GM13977 (cell line): Measurements from ENCODE around the gene HNRNPA1L2.

ENCODE experiments used
- DNase-seq: peaks from one replicate; pipeline ENCODE4 v3.0.0; 2012; ENCODE audit warnings: low spot score
- CTCF ChIP-seq: IDR thresholded peaks from 2 replicates; pipeline ENCODE4 v1.5.1; 2012; ENCODE audit warnings: mild to moderate bottlenecking, control low read depth; ENCODE audit not compliant: insufficient read depth; ENCODE audit errors: extremely low read depth, missing control alignments
- in situ Hi-C: fragments of 300-500 bp; cut with MboI; formaldehyde crosslinking; loops from one replicate; pipeline ENCODE4 v1.12.0; 2022; ENCODE audit warnings: low sequenced_read_pairs, low pct_unique_long_range_greater_than_20kb, mixed read lengths, inconsistent platforms; ENCODE audit not compliant: unreplicated experiment

The HNRNPA1L2 gene

GRCh38 chr13:52638666-52639328 lies 3.4 kb upstream of the HNRNPA1L2 start:
- no peak for DNase-seq
- no peak for TF ChIP-seq CTCF
- in situ Hi-C loops, result no loop called here

- no peak for DNase-seq
- in situ Hi-C loops, result no loop called here
- TF ChIP-seq CTCF, result no peak
Measured at GRCh38 chr13:52644108-52644507, 1.9 kb downstream of the HNRNPA1L2 start.

- no peak for TF ChIP-seq CTCF
- DNase-seq, result no peak
- in situ Hi-C loops, result no loop called here
Measured at GRCh38 chr13:52646967-52647366, 4.7 kb downstream of the HNRNPA1L2 start.

- in situ Hi-C loops, result no loop called here
- TF ChIP-seq CTCF, result no peak
- no peak for DNase-seq
Measured at GRCh38 chr13:52650731-52651130, 8.5 kb downstream of the HNRNPA1L2 start.

GRCh38 chr13:52651897-52652195 lies 9.6 kb downstream of the HNRNPA1L2 start:
- in situ Hi-C loops, result no loop called here
- no peak for DNase-seq
- no peak for TF ChIP-seq CTCF

GRCh38 chr13:52652196-52652979 lies 10.2 kb downstream of the HNRNPA1L2 start, which contains the start of gene SUGT1:
SUGT1 (plus strand) TSS chr13:52652836; CDS start chr13:52652921, 85 bp downstream.
- peak; percentile 64 for TF ChIP-seq CTCF
- in situ Hi-C loops, result no loop called here
- DNase-seq, result peak; percentile 88
